CD4-positive, alpha-beta T cell (primary cell): ENCODE data around the gene CHKB. TPM values are rescaled to one million over a fixed set of nuclear protein-coding genes. Genes with fewer than 3 reads are reported as not detected.

Source experiments
- ATAC-seq: fragments of 200-7000 bp; cut with Tn5 transposase; one replicate; pipeline ENCODE4 v1.10.0; 2022; ENCODE audit warnings: mild to moderate bottlenecking; ENCODE audit not compliant: poor library complexity
- CTCF ChIA-PET: fragments of 350-600 bp; sonication (Branson Sonifier 250); formaldehyde crosslinking; loops from one replicate; lab custom pipeline; 2021; ENCODE audit warnings: antibody characterized with exemption, inconsistent platforms; lab: Charles Lee
- POLR2A ChIA-PET: fragments of 350-600 bp; sonication (Branson Sonifier 250); formaldehyde crosslinking; loops from one replicate; lab custom pipeline; 2021; ENCODE audit warnings: antibody characterized with exemption, inconsistent platforms; lab: Charles Lee
- DNase-seq, 14 experiments: peaks; one replicate each; pipeline ENCODE4 v3.0.0-alpha.2; 2013 to 2020; ENCODE audit warnings: mixed read lengths in 2 of 14
- H3K27ac ChIP-seq, 2 donors: one replicate each; pipeline versions ENCODE4 v1.5.1 to v1.7.0; 2013; ENCODE audit warnings: low read length in 2 of 2, low read depth in 1 of 2, mild to moderate bottlenecking in 1 of 2
- H3K27me3 ChIP-seq, 2 experiments: 1 replicate in 1 of 2; 2 replicates in 1 of 2; pipeline versions ENCODE4 v1.6.1 to v1.7.0; 2013; ENCODE audit warnings: low read length in 2 of 2, control low read depth in 1 of 2, mild to moderate bottlenecking in 1 of 2, moderate library complexity in 1 of 2; ENCODE audit not compliant: insufficient read depth in 2 of 2, control insufficient read depth in 1 of 2
- H3K36me3 ChIP-seq: one replicate; pipeline ENCODE4 v1.6.1; 2013; ENCODE audit warnings: low read length, control low read depth; ENCODE audit not compliant: insufficient read depth
- H3K4me1 ChIP-seq: one replicate; pipeline ENCODE4 v1.6.1; 2013; ENCODE audit warnings: low read length, control low read depth; ENCODE audit not compliant: insufficient read depth
- H3K4me3 ChIP-seq: one replicate; pipeline ENCODE4 v1.5.1; 2013; ENCODE audit warnings: mild to moderate bottlenecking, low read length, moderate library complexity
- H3K9me3 ChIP-seq, 2 experiments: 1 replicate in 1 of 2; 2 replicates in 1 of 2; pipeline versions ENCODE4 v1.6.1 to v1.7.0; 2013; ENCODE audit warnings: low read length in 2 of 2, mild to moderate bottlenecking in 2 of 2, control low read depth in 1 of 2, moderate library complexity in 1 of 2; ENCODE audit not compliant: control insufficient read depth in 1 of 2, insufficient read depth in 1 of 2
- H3K27ac Mint-ChIP-seq: one replicate; pipeline ENCODE4 v1.8.0; 2020; ENCODE audit warnings: mixed read lengths
- H3K27me3 Mint-ChIP-seq: one replicate; pipeline ENCODE4 v1.8.0; 2021; ENCODE audit warnings: mixed read lengths
- H3K36me3 Mint-ChIP-seq: one replicate; pipeline ENCODE4 v1.8.0; 2021; ENCODE audit warnings: low read depth, mixed read lengths
- H3K4me1 Mint-ChIP-seq: one replicate; pipeline ENCODE4 v1.8.0; 2021; ENCODE audit warnings: low read depth, mixed read lengths
- H3K4me3 Mint-ChIP-seq: one replicate; pipeline ENCODE4 v1.8.0; 2020; ENCODE audit warnings: mild to moderate bottlenecking, mixed read lengths
- H3K9me3 Mint-ChIP-seq: one replicate; pipeline ENCODE4 v1.8.0; 2020; ENCODE audit warnings: mixed read lengths
- CTCF ChIP-seq: fragments of 200-600 bp; IDR thresholded peaks from one replicate; pipeline ENCODE4 v1.8.0; 2022; ENCODE audit warnings: antibody characterized with exemption, mild to moderate bottlenecking
- intact Hi-C, 2 experiments: fragments of 100-400 bp; cut with DNase I in 1 of 2; cut with micrococcal nuclease in 1 of 2; formaldehyde crosslinking; loops; one replicate each; pipeline versions ENCODE4 v1.15.1 to v1.9.0; 2023 to 2025; cut with DNase I, micrococcal nuclease
- total RNA-seq, 174 experiments: library from RNA in 2 of 174; stranded (reverse) in 2 of 174; gene quantifications; one replicate each; pipeline ENCODE4 v1.2.3 and lab custom pipeline; 2021 to 2026

CHKB gene
- total RNA-seq, 2 experiments from 2014 or later, result 152 to 156 TPM

DNA sequence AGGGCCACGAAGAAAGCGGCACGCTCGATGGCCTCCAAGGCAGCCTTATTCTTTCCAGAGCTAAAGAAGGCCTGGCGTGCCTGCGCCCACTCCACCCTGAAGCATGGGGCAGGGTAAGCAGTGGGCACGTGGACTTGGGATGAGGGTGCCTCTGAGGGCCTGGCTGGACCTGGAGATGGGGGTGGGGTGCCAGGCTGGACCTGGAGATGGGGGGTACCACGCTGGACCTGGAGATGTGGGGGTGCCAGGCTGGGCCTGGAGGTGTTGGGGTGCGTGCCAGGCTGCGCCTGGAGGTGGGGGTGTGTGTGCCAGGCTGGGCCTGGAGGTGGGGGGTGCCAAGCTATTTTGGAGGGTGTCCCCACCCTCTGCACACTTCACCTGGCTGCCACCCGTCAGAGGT lies 9.7 kb downstream of the CHKB start:
- no peak overlapping the region for H3K4me3 Mint-ChIP-seq
- H3K27ac ChIP-seq, result no peak overlapping the region
- H3K27me3 Mint-ChIP-seq, result no peaks in the 10 kb centered on the region
- no peaks in the 10 kb centered on the region for H3K27me3 ChIP-seq
- ChIA-PET CTCF (interaction anchor here (1.6 to 2.0 kb wide), 2 partner anchors 10 to 47 kb away, joined by 4 to 5 read pairs; partner anchors contain the start of gene SYCE3), POLR2A (no interaction called here)
- H3K4me1 Mint-ChIP-seq, result no peaks in the 10 kb centered on the region
- peaks cover 51% of the 10 kb centered on the region for H3K36me3 ChIP-seq
- DNase-seq (no peak), ATAC-seq (no peak)
- intact Hi-C loops, result no loop called here
- H3K4me1 ChIP-seq, result peaks cover 8% of the 10 kb centered on the region
- no peaks in the 10 kb centered on the region for H3K9me3 Mint-ChIP-seq
- no peak overlapping the region for H3K27ac Mint-ChIP-seq
- TF ChIP-seq CTCF, result no peak
- no peak overlapping the region for H3K4me3 ChIP-seq
- H3K36me3 Mint-ChIP-seq, result peaks cover 48% of the 10 kb centered on the region
- no peaks in the 10 kb centered on the region for H3K9me3 ChIP-seq

DNA sequence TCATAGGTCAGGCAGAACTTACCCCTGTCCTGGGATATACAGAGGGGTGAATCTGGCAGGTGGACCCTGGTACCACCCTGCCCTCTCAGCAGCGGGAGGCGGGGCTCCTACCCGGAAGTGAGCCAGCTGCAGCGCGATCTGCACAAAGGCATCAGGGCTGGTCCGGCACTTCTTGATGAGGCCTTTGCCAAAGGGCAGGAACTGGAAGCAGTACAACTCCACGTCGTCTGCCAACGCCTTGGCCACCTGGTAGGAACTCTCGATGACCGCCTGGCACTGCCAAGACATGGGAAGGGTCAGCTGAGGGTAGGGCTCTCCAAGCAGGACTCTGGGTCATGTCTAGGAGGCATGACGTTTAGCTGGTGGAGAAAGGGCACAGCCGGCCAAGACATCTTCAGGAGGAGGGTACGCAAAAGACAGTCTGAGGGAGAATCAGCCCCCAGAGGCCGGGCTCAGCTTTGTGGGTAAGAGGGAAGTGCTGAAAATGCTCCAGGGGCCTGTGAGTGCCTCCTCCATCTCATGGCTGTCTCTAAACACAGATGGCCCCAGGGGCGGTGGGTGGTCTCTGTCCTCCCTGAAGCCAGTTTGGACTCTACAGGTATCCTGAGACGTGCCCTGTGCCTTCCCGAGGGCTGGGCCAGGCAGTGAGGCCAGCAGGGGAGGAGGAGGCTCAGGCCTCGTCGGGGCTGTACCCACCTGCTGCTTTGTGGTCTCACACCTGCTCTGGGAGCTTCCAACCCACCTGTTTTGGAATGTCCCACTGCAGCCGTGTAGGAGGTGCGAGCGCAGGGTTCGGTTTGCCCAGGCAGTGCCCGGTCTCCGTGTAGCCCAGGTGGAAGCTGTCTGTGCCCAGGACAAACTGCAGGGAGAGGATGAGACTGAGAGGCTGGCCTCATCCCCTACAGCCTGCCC lies 11.1 kb downstream of the CHKB start:
- Histone ChIP-seq H3K36me3 (peaks cover 48% of the 10 kb centered on the region), H3K9me3 (no peaks in the 10 kb centered on the region), H3K27ac (no peak overlapping the region), H3K4me1 (no peaks in the 10 kb centered on the region), H3K4me3 (no peak overlapping the region), H3K27me3 (no peaks in the 10 kb centered on the region)
- no peak for ATAC-seq
- no peak for TF ChIP-seq CTCF
- POLR2A ChIA-PET, result no interaction called here
- DNase-seq, result no peak
- Mint-ChIP-seq H3K36me3 (peaks cover 48% of the 10 kb centered on the region), H3K4me3 (no peak overlapping the region), H3K27ac (no peak overlapping the region), H3K27me3 (no peaks in the 10 kb centered on the region), H3K4me1 (no peaks in the 10 kb centered on the region), H3K9me3 (no peaks in the 10 kb centered on the region)
- CTCF ChIA-PET, result interaction anchor here (2.0 kb wide), 1 partner anchor 9 kb away, joined by 4 read pairs; the partner anchor contains the start of gene SYCE3
- intact Hi-C loops, result no loop called here

- H3K4me3 ChIP-seq, result no peak overlapping the region
- Mint-ChIP-seq H3K9me3 (no peaks in the 10 kb centered on the region), H3K27me3 (no peaks in the 10 kb centered on the region), H3K36me3 (peaks cover 43% of the 10 kb centered on the region), H3K27ac (no peak overlapping the region), H3K4me3 (no peak overlapping the region), H3K4me1 (no peaks in the 10 kb centered on the region)
- ChIA-PET CTCF (no interaction called here), POLR2A (no interaction called here)
- no peaks in the 10 kb centered on the region for H3K9me3 ChIP-seq
- intact Hi-C loops, result no loop called here
- no peaks in the 10 kb centered on the region for H3K4me1 ChIP-seq
- DNase-seq (no peak), ATAC-seq (no peak)
- peaks cover 43% of the 10 kb centered on the region for H3K36me3 ChIP-seq
- no peak overlapping the region for H3K27ac ChIP-seq
- H3K27me3 ChIP-seq, result no peaks in the 10 kb centered on the region
- TF ChIP-seq CTCF, result no peak
Observed at GRCh38 chr22:50570861-50571260, 11.8 kb downstream of the CHKB start.
